Neural progenitor cell (in vitro differentiated cells): ENCODE data around the gene ADAP2.

Source experiments
- CTCF ChIP-seq: fragments of 200-600 bp; sonication (generic); IDR thresholded peaks from 2 replicates; pipeline ENCODE4 v1.5.1; 2017; ENCODE audit warnings: antibody characterized with exemption, mild to moderate bottlenecking
- EZH2 ChIP-seq: fragments of 200-600 bp; sonication (generic); IDR thresholded peaks from 2 replicates; pipeline ENCODE4 v1.6.1; 2017; ENCODE audit warnings: antibody characterized with exemption, mild to moderate bottlenecking, moderate library complexity

DNA sequence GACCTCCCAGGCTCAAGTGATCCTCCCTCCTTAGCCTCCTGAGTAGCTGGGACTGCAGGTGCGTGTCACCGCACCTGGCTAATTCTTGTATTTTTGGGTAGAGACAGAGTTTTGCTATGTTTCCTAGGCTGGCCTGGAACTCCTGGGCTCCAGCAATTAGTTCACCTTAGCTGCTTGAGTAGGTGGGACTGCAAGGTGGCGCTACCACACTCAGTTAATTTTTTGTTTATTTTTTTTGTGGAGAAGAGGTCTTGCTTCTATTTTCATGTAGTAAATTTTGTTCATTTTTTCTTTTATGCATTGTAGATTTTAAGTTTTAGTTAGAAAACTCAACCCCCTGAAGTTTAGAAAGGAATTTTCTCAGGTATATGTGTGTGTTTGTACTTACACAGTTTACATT is 70.8 kb downstream of the ADAP2 start:
- TF ChIP-seq CTCF: peak; percentile 25
- TF ChIP-seq EZH2: no peak
